Fibroblast of lung (primary cell): ENCODE data around the gene UGDH. TPM values are rescaled to one million over a fixed set of nuclear protein-coding genes. Genes with fewer than 3 reads are reported as not detected.

Experiments
- DNase-seq, 2 donors: peaks; one replicate each; pipeline versions ENCODE4 v3.0.0 to v3.0.0-alpha.2; 2010; ENCODE audit warnings: low read depth in 2 of 2
- H2AFZ ChIP-seq: 2 replicates; pipeline ENCODE4 v1.5.1; 2012; ENCODE audit warnings: low read length, control low read depth, inconsistent platforms
- H3K27ac ChIP-seq: 2 replicates; pipeline ENCODE4 v1.5.1; 2011; ENCODE audit warnings: low read length, control low read depth; ENCODE audit not compliant: insufficient read depth
- H3K27me3 ChIP-seq: 2 replicates; pipeline ENCODE4 v1.5.1; 2011; ENCODE audit warnings: mild to moderate bottlenecking, low read length; ENCODE audit not compliant: control insufficient read depth, insufficient read depth
- H3K36me3 ChIP-seq: 2 replicates; pipeline ENCODE4 v1.5.1; 2011; ENCODE audit warnings: low read length; ENCODE audit not compliant: control insufficient read depth, insufficient read depth
- H3K4me1 ChIP-seq: 2 replicates; pipeline ENCODE4 v1.5.1; 2011; ENCODE audit warnings: low read length; ENCODE audit not compliant: control insufficient read depth, insufficient read depth; ENCODE audit errors: extremely low read depth
- H3K4me2 ChIP-seq: 2 replicates; pipeline ENCODE4 v1.5.1; 2011; ENCODE audit warnings: low read length, control low read depth; ENCODE audit not compliant: insufficient read depth; ENCODE audit errors: extremely low read depth
- H3K4me3 ChIP-seq, 4 experiments: fragments of 200-600 bp in 1 of 4; sonication (generic) in 1 of 4; replicated peaks in 1 of 4; 2 replicates each; pipeline ENCODE4 v1.5.1; 2011 to 2016; ENCODE audit warnings: low read length in 4 of 4, low read depth in 3 of 4, mild to moderate bottlenecking in 3 of 4, control low read depth in 2 of 4, inconsistent platforms in 1 of 4, mixed read lengths in 1 of 4; ENCODE audit not compliant: insufficient read depth in 1 of 4; ENCODE audit errors: control extremely low read depth in 1 of 4
- H3K79me2 ChIP-seq: 2 replicates; pipeline ENCODE4 v1.5.1; 2012; ENCODE audit warnings: mild to moderate bottlenecking, low read length, inconsistent platforms; ENCODE audit not compliant: control insufficient read depth, insufficient read depth
- H3K9ac ChIP-seq: 2 replicates; pipeline ENCODE4 v1.5.1; 2011; ENCODE audit warnings: mild to moderate bottlenecking, low read length, control low read depth; ENCODE audit not compliant: insufficient read depth
- H3K9me3 ChIP-seq: 2 replicates; pipeline ENCODE4 v1.5.1; 2012; ENCODE audit warnings: low read depth, low read length; ENCODE audit not compliant: control insufficient read depth, insufficient read depth
- H4K20me1 ChIP-seq: 2 replicates; pipeline ENCODE4 v1.5.1; 2011; ENCODE audit warnings: low read length; ENCODE audit not compliant: control insufficient read depth, insufficient read depth; ENCODE audit errors: extremely low read depth
- EZH2 ChIP-seq: IDR thresholded peaks from 2 replicates; pipeline ENCODE4 v1.5.1; 2012; ENCODE audit warnings: low read length, control low read depth, mild to moderate bottlenecking; ENCODE audit errors: missing control alignments
- polyA plus RNA-seq, 2 donors: library from polyadenylated mRNA; depleted of rRNA in 1 of 2; stranded (reverse) in 1 of 2; unstranded in 1 of 2; fragments of >200 nt; gene quantifications; 2 replicates each; pipeline ENCODE4 v1.2.1, GENCODE V29; 2011 to 2012; ENCODE audit warnings: missing spikeins in 1 of 2
- total RNA-seq: library from RNA; depleted of rRNA; stranded (reverse); fragments of >200 nt; gene quantifications from 2 replicates; pipeline ENCODE4 v1.2.1, GENCODE V29; 2014
- TF ChIP-seq, protein P1 (sequence below), 2 donors: IDR thresholded peaks in 1 of 2; conservative IDR thresholded peaks in 1 of 2; 1 replicate in 1 of 2; 2 replicates in 1 of 2; pipeline ENCODE4 v1.5.1; 2011 to 2012; ENCODE audit warnings: low read length in 2 of 2, control low read depth in 1 of 2, inconsistent platforms in 1 of 2, low read depth in 1 of 2, mild to moderate bottlenecking in 1 of 2

UGDH gene
- total and polyA plus RNA-seq, 2 donors (not counting 1 experiment from before 2014, with no cell fraction given): 85.9 to 182 TPM

DNA sequence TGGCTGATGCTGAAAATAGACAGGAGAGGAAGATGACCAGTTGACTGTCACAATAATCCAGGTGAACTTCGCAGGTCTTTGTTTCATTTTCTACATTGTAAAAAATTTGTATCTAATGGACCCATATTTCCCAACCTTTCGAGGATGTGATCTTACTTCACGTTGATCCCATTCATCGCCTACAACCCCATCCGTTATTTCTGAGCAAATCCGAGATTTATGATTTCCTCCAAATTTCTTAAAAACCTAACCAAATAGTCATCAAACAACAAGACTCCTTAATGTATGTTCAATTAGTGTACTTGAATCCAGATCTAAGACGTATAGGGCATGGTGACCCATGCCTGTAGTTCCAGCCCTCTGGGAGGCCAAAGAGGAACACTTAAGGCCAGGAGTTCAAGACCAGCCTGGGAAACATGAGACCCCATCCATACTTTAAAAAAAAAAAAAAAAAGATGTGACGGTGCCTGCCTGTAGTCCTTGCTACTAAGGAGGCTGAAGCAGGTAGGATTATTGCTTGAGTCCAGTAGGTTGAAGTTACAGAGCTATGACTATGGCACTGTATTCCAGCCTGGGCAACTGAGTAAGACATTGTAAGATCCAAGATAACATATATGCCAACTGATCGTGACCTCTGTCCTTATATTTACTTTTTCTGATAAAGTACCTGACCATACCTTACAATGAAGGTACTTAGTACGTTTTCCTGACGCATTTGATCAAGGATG lies 74.2 kb downstream of the UGDH start:
- Histone ChIP-seq H3K9ac (no peak overlapping the region), H3K4me3 (no peak overlapping the region), H3K4me1 (peaks cover 10% of the 10 kb centered on the region), H3K4me2 (no peak overlapping the region), H2AFZ (no peak overlapping the region), H4K20me1 (peaks cover 1% of the 10 kb centered on the region), H3K36me3 (peaks cover 10% of the 10 kb centered on the region), H3K79me2 (peaks cover 31% of the 10 kb centered on the region), H3K9me3 (no peaks in the 10 kb centered on the region), H3K27ac (no peak overlapping the region), H3K27me3 (no peaks in the 10 kb centered on the region)
- TF ChIP-seq, protein P1, sequence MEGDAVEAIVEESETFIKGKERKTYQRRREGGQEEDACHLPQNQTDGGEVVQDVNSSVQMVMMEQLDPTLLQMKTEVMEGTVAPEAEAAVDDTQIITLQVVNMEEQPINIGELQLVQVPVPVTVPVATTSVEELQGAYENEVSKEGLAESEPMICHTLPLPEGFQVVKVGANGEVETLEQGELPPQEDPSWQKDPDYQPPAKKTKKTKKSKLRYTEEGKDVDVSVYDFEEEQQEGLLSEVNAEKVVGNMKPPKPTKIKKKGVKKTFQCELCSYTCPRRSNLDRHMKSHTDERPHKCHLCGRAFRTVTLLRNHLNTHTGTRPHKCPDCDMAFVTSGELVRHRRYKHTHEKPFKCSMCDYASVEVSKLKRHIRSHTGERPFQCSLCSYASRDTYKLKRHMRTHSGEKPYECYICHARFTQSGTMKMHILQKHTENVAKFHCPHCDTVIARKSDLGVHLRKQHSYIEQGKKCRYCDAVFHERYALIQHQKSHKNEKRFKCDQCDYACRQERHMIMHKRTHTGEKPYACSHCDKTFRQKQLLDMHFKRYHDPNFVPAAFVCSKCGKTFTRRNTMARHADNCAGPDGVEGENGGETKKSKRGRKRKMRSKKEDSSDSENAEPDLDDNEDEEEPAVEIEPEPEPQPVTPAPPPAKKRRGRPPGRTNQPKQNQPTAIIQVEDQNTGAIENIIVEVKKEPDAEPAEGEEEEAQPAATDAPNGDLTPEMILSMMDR (conservative IDR thresholded peaks at IDR 0.05 in 1 of 2, IDR thresholded peaks at IDR 0.05 in 1 of 2; ENCODE audit: low read depth in 1 of 2, low read length in 2 of 2): no peak
- no peak for TF ChIP-seq EZH2
- DNase-seq: no peak

DNA sequence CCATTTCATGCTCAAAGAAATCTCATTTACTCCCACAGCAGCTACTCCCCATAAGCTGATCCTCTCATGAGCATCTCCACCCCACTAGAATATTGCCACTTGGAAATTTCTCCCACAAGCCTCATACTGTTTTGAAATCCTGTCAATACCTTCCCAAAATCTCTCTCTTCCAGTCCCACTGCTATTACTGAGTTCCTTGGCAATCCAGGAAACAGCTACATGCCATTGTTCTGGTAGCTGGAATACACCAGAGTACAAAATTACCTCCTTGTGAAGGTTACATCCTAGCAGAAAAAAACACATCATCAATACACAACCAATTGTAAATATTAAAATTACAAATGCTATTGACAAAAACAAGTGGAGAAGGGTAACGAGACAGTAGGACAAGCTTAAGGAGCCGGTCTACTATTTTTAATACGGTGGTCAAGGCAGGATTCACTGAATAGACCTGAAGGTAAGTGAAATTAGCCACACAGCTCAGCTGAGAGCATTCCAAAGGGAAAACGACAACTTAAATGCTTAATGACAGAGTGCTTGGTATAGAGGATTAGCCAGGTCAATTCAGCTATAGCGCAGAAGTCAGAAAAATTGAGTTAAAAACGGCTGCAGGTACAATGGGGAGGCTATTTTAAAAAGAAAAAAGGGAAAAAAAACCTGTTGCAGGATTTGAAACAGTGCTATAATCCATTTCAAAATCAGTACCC lies 74.9 kb downstream of the UGDH start:
- Histone ChIP-seq H3K9ac (no peak overlapping the region), H2AFZ (no peak overlapping the region), H3K4me1 (peaks cover 8% of the 10 kb centered on the region), H3K27ac (no peak overlapping the region), H4K20me1 (peaks cover 1% of the 10 kb centered on the region), H3K36me3 (peaks cover 10% of the 10 kb centered on the region), H3K4me2 (no peak overlapping the region), H3K79me2 (peaks cover 23% of the 10 kb centered on the region), H3K9me3 (no peaks in the 10 kb centered on the region), H3K27me3 (no peaks in the 10 kb centered on the region), H3K4me3 (no peak overlapping the region)
- no peak for TF ChIP-seq EZH2
- TF ChIP-seq, protein P1 (conservative IDR thresholded peaks at IDR 0.05 in 1 of 2, IDR thresholded peaks at IDR 0.05 in 1 of 2; ENCODE audit: low read depth in 1 of 2, low read length in 2 of 2): no peak
- DNase-seq: no peak

DNA sequence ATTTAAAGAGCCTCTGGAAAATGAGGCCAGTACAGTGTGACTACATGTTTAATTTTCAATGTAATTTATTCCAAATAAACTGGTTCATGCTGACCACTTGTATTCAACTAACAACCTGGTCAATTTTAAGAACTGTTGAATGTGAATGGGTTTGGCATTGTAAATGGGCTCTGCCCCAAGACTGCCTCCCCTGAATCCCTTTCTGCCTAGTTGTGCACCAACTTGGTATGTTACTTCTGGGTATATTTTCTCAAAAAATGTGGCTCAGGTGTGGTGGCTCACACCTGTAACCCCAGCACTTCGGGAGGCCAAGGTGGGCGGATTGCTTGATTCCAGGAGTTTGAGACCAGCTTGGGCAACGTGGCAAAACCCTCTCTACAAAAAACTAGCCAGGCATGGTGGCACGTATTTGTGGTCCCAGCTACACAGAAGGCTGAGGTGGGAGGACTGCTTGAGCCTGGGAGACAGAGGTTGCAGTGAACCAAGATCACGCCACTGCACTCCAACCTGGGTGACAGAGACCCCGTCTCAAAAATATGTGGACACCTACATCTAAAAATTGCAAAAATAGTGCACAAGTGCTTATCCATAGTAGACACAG lies 75.7 kb downstream of the UGDH start:
- no peak for DNase-seq
- no peaks in the 10 kb centered on the region for H4K20me1 ChIP-seq
- peaks cover 8% of the 10 kb centered on the region for H3K36me3 ChIP-seq
- H3K9me3 ChIP-seq: no peaks in the 10 kb centered on the region
- no peak overlapping the region for H3K9ac ChIP-seq
- H3K4me1 ChIP-seq: peaks cover 5% of the 10 kb centered on the region
- H3K27ac ChIP-seq: no peak overlapping the region
- no peaks in the 10 kb centered on the region for H3K27me3 ChIP-seq
- no peak overlapping the region for H3K4me2 ChIP-seq
- no peak overlapping the region for H2AFZ ChIP-seq
- H3K4me3 ChIP-seq: no peak overlapping the region
- H3K79me2 ChIP-seq: peaks cover 16% of the 10 kb centered on the region
- no peak for TF ChIP-seq EZH2
- TF ChIP-seq, protein P1 (conservative IDR thresholded peaks at IDR 0.05 in 1 of 2, IDR thresholded peaks at IDR 0.05 in 1 of 2; ENCODE audit: low read depth in 1 of 2, low read length in 2 of 2): no peak
